ENCODE measurements around the gene PPM1N.

DNA sequence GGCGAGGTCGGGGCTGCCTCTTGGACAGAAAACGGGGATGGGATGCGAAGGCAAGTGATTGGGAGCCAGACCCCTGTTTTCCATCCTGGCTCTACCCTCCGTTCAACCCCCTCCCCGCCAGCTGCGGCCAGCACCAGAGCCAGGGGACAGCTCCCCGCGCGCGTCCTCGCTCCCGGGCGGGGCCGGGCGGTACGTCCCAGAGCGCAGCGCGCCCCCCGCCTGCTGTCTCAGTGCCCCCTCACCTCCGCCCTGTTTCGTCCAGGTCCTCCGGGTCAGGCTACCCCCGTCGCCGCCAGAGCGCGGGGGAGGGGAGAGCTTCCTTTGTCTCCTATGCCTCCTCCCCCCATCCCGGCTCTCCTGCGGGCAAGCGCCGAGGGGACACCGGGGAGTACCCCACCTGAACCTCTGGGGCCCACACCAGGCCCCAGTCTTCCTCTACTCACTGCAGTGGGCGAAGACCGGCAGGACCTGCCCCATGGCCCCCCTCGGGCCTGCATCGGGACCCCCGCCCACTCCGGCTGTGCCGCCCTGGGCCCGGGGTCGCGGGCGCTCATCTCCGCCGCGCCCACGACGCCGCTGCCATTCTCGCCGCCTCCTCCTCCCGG is 1.8 kb upstream of the PPM1N start:
- TF ChIP-seq, protein P1, sequence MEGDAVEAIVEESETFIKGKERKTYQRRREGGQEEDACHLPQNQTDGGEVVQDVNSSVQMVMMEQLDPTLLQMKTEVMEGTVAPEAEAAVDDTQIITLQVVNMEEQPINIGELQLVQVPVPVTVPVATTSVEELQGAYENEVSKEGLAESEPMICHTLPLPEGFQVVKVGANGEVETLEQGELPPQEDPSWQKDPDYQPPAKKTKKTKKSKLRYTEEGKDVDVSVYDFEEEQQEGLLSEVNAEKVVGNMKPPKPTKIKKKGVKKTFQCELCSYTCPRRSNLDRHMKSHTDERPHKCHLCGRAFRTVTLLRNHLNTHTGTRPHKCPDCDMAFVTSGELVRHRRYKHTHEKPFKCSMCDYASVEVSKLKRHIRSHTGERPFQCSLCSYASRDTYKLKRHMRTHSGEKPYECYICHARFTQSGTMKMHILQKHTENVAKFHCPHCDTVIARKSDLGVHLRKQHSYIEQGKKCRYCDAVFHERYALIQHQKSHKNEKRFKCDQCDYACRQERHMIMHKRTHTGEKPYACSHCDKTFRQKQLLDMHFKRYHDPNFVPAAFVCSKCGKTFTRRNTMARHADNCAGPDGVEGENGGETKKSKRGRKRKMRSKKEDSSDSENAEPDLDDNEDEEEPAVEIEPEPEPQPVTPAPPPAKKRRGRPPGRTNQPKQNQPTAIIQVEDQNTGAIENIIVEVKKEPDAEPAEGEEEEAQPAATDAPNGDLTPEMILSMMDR (IDR thresholded peaks at IDR 0.05; ENCODE audit: low read length): no peak
- no peak for TF ChIP-seq EZH2 (optimal IDR thresholded peaks at IDR 0.05; ENCODE audit: low read depth, low read length)
